ENCODE results near the gene UTP18.
"Not testable (repeated sequence)": the region's sequence is repeated elsewhere in the genome, so short reads cannot be mapped to it uniquely, and the experiment has no call there.

The UTP18 gene

DNA sequence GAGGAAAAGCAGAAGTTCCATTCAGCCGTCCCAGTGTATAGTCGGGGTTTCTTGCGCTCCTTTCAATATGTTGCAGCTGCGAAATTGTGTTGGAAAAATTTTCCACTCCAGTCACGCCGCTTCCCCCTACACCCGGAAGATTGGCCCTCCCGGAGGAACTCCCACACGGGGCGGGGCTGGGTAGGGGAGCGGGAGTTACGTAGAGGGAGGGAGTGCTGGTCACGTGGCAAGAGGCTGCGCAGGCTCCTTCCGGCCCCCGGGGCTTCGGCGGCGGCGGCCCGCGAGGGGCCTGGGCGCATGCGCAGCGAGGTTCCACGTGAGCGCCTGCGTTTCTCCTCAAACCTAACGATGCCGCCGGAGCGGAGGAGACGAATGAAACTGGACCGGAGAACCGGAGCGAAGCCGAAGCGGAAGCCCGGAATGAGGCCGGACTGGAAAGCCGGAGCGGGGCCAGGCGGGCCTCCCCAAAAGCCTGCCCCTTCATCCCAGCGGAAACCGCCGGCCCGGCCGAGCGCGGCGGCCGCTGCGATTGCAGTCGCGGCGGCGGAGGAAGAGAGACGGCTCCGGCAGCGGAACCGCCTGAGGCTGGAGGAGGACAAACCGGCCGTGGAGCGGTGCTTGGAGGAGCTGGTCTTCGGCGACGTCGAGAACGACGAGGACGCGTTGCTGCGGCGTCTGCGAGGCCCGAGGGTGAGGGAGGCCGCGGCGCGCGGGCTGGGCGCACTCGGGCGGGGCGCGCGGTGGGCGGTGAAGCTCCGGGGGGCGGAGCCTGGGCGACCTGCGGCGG, at the start of gene UTP18:
Gene UTP18, plus strand, starts transcription at position 310 of the 787 bp plus-strand sequence. Its CDS starts 39 bp downstream, at position 349.
- peak; percentile 93 for DNase-seq

DNA sequence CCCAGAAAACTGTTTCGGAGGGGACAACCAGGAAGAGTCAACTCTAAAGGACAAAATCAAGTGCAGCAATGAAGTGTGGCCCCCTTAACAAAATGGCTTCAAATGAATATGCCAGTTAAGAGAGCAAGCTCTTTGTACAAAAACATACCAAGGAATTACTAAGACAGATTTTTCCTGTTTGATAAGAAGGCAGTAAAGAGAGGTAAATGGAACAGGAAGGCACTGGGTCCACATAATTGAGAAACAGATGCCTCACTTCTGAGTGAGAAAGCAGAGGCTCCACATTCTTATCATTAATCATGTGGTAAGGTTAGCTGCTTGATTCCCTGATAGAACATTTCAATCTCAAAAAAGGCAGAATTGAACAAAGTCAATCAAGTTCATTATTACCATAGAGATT, 45.4 kb upstream of the UTP18 start:
- no peak for DNase-seq

DNA sequence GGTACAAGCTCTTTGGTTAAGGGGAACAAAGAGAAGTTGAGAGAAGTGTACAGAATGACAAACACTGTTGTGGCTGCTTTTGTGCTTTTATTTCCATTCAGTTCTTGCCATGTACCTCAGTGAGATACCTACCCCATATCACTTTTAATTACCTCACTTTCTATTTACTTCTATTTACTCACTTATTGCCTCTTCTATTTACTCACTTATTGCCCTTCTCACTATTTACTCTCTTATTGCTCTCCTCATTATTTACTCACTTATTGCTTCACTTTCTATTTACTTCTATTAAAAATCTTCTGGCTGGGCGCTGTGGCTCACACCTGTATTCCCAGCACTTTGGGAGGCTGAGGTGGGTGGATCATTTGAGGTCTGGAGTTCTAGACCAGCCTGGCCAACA, 42.4 kb upstream of the UTP18 start:
- no peak for DNase-seq

DNA sequence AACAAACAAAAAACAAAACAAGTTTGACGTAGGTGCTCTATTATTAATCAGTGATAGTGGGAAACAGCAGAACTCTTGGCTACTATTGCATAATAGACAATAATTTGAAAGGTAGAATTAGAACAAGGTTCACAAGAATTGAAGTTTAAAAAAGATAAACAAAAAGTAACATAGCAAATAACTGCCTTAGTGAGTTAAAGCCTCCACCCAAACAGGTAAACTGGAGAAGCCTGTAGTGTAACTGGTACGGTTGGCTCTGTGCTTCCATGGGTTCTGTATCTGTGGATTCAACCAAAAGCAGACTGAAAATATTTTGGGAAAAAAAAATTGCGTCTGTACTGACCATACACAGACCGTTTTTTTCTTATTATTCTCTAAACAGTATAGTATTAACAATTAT, 39.0 kb upstream of the UTP18 start:
- DNase-seq = no peak

DNA sequence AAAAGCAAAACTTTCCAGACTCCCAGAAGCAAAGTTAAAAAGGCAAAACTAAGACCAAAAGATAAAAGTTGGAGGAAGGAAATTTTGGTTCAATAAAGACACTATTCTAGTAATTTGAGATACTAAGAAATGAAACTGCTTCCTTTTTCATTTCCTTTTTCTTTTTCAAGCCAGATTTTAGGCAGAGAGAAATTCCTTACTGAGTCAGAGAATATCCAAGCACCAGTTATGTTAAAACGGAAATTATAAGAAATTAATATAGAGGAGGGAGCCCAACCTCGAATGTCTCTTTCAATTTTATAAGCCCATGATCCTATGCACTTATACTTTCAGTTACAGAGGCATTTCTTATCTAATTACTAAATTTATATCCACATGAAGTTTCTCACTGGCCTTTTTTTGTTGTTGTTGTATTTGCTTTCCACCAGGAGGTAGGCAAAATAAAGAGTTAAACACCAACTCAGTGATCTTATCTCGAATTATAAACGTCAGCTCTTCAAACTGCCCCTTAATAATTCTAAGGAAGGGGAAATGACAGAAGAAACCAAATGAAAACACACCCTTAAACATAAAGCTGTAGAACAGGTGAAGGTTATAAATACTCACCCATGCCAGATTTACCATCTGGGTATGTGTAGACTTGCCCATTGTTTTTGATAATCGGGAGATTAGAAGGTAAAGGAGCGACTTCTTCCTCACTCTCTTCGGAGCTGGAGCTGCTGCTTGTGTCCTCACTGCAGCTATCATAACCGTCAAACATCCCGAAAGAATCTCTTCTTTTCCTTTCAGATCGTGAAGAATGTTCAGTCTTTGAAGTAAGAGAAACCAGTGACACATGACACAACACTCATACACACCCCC, 35.7 kb upstream of the UTP18 start:
- DNase-seq = no peak

DNA sequence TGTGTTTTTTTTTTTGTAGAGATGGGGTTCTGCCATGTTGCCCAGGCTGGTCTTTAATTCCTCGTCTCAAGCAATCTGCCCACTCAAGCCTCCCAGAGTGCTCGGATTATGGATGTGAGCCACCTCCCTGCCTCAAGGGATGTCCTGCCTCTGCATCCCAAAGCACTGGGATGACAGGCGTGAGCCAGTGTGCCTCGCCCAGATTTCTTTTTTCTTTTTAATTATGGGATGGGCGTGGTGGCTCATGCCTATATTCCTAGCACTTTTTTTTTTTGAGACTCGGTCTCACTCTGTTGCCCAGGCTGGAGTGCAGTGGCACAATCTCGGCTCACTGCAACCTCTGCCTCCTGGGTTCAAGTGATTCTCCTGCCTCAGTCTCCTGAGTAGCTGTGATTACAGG, 34.8 kb upstream of the UTP18 start:
- DNase-seq = not testable (repeated sequence)

DNA sequence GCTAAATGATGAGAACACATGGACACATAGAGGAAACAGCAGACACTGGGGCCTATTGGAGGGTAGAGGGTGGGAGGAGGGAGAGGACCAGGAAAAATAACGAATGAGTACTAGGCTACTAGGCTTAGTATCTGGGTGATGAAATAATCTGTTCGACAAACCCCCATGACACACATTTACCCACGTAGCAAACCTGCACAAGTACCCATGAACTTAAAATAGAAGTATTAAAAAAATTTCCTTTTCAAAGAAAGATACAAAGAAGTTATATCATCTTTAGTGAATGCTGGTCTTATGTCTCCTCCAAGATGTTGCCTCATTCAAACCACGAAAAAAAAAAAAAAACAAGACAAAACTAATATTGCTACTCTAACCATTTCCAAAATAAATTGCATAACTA, 32.2 kb upstream of the UTP18 start:
- DNase-seq = no peak

DNA sequence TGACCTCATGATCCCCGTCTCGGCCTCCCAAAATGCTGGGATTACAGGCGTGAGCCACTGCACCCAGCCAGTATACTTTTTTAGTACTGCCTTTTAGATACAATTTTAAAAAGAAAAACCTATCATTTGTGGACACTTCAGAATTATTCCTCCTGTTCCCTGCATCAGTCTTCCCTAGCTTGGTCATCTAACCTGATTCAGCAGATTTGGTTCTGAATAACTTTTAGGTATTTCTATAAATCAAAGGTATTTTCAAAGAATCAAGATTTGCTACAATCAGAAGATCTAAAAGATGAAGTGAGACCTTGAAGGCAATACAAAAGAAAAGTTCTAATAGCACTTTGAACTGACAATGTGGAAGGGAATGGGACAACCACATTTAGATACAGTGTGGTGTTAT, 30.5 kb upstream of the UTP18 start:
- DNase-seq = no peak

DNA sequence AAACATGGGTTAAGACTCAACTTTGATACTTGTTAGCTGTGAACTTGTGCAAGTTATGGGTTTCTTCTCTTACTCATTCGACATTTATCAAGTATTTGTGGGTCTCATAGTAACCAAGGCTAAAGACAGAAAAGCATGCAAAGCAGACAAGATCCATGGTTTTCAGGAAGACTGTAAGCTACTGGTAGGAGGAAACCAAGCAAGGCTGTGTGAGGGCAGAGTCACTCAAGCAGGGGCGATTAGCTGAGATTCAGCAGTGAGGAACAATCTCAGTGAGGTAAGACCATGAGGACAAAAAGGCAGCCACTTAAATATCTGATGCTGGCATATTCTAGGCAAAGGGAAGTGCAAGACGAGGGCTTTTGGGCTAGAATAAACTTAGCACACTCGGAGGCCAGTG, 30.0 kb upstream of the UTP18 start:
- no peak for DNase-seq

DNA sequence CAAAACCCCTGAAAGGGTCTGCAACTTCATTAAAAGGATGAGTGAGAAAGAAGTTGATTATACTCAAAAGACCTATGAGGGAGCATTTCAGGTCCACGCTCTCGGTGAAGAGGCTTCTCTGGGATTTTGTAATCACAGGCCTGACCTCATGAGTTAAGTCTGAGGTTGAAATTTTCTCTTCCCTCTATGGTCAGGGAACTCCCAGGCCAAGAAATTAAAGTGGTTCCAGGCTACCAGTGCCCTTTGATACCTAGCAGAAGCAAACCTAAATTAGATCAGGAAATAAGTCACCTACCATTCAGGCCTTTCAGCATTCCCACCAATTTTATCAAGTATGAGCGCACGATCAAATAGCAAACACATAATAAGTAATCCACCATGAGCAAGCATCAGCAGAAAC, 28.3 kb upstream of the UTP18 start:
- DNase-seq = no peak

DNA sequence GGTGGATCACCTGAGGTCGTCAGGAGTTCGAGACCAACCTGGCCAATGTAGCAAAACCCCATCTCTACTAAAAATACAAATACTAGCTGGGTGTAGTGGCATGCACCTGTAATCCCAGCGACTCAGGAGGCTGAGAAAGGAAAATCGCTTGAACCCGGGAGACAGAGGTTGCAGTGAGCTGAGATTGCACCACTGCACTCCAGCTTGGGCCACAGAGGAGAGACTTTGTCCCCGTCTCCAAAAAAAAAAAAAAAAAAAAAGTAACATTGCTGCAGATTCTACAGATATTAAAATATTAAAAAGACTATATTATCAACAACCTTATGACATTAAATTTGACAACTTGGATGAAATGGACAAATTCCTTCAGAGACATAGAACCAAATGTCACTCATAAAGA, 26.2 kb upstream of the UTP18 start:
- no peak for DNase-seq

DNA sequence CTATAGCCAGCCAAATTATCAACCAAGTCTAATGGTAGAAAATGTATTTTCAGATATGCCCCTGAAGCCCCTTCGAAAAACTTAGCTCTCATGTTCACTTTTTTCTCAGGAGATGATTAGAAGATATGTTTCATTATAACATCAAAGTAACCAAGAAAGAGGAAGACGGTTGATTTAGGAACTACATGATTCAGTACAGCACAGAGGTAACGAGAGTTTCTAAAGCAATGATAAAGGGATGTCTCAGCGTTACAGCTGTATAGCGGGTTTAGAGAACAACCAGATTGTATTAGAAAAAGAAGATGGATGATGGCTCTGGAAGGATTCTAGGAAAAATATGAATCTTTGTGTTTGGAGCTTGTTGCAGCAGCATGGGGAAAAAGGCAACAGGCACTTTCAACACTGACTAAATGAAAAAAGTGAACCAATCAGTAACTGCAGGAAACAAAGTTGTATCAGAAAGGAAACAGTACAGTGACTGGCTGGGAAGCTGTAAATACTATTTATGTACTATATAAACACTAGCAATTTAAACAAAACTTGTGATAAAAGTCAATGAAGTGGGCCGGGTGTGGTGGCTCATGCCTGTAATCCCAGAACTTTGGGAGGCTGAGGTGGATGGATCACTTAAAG, 22.0 kb upstream of the UTP18 start:
- DNase-seq = no peak

DNA sequence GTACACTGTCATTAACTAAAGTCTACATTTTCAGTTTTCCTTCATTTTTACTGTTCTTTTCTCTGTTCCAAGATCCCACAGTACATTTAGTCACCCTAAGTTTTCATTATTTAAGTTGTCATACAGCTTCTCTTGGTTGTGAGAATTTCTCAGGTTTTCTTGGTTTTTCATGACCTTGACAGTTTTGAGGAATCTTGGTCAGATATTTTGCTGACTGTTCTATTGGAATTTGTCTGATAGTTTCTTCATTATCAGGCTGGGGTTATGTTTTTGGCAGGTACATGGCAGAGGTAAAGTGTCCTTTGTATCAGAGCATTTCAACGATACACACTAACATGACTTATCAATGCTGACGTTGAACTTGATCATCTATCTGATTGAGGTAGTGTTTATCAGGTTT, 20.1 kb upstream of the UTP18 start:
- DNase-seq = no peak

DNA sequence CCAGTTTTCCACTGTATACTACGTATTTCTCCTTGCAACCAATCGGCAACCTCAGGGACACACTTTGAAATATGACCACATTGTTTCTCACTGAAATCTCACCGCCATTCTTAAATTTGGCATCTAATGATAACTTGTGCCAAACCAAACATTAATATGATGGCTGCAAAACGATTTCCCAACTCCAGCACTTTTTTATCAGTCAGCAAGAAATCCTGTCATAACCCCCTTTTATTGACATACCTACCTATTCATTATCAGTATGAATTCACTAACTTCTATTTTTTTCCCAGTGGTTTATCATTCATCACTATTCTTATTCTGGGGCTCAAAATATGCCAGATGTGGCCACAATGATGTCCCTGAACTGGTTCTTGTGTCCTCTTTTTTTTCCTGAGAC, 16.3 kb upstream of the UTP18 start:
- DNase-seq = no peak

DNA sequence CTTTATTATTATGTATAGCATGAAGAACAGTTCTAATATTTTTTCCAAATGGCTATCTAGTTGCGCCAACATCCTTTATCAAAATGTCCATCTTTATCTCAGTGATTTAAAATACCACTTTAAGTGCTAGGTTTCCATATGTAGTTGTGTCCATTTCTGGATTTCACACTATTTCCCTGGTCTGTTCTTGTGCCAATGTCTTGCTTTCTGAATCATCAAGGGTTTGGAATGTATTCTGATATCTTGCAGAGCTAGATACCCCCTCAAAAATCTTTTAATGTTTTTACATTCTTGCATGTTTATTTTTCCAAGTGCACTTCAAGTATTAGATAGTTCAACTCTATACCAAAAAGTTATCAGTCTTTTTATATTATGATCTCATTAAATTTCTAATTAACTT, 14.8 kb upstream of the UTP18 start:
- DNase-seq = no peak

DNA sequence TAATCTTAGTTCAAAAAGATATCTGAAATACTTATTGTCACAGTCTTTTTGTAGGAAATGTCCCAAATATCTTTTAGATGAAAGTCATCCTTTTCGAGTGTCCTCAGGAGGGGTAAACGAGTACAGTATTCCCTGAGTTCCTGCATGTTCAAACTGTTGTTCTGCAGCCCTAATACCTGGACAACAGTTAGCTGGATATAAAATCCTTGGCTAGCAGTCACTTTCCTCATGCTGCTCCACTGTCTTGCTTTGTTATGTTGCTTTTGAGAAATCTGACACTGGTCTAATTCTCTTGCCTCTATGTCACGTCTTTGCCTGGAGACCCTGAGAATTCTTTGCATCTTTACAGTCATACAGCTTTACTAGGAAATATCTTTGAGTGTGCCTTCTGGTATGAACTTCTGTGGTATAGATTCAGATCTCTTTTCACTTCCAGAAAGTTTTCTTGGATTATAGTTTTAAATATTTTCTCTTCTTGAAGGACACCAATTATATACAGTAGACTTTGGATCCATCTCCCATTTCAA, 10.0 kb upstream of the UTP18 start:
- no peak for DNase-seq

DNA sequence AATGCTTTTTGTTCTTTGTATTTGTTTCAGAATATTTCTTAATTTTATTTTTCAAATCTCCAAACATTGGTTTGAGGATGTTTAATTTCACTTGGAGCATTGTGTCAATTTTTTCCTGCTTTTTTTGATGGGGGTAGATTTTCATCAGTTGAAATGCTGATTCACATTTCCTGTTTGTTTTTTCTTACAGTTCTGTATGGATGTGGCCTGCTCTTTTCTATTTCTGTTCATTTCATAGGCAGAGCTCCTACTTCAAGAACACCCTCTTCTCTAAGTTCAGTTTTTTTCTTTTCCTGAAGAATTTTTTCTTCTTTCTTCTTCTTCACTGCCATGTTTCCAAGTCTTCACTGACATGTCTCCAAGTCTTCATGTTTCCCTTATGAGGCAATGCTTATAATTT, 9.3 kb upstream of the UTP18 start:
- DNase-seq = no peak

DNA sequence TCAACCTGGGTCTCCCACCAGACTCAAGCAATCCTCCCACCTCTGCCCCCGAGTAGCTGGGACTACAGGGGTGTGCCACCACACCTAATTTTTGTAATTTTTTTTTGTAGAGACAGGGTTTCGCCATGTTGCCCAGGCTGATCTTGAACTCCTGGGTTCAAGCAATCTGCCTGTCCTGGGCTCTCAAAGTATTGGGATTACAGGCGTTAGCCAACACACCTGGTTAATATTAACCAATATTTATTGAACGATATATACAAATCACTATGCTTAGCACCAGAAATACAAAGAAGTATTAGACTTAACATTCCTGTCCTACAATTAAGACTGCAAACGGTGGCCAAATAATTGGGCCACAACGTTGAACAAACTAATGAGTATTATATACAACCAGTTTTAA, 4.7 kb upstream of the UTP18 start:
- no peak for DNase-seq

DNA sequence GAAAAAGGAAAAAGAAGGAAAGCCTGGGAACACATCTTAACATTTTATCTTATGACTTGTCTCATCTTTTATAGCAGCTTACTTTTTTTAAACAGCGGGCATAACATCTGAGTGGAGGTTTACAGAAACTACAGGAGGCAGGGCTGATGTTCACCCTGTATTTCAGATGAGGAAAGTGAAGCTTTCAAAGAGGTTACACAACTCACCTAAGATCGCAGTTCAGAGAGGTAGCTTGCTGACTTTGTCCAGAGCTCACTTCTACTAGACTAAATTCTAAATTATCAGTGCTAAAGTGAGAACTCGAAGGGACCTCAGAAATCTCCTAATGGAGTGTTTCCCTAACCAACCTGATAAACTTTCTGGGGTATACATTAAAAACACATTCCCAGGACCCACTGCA, 4.2 kb upstream of the UTP18 start:
- no peak for DNase-seq

DNA sequence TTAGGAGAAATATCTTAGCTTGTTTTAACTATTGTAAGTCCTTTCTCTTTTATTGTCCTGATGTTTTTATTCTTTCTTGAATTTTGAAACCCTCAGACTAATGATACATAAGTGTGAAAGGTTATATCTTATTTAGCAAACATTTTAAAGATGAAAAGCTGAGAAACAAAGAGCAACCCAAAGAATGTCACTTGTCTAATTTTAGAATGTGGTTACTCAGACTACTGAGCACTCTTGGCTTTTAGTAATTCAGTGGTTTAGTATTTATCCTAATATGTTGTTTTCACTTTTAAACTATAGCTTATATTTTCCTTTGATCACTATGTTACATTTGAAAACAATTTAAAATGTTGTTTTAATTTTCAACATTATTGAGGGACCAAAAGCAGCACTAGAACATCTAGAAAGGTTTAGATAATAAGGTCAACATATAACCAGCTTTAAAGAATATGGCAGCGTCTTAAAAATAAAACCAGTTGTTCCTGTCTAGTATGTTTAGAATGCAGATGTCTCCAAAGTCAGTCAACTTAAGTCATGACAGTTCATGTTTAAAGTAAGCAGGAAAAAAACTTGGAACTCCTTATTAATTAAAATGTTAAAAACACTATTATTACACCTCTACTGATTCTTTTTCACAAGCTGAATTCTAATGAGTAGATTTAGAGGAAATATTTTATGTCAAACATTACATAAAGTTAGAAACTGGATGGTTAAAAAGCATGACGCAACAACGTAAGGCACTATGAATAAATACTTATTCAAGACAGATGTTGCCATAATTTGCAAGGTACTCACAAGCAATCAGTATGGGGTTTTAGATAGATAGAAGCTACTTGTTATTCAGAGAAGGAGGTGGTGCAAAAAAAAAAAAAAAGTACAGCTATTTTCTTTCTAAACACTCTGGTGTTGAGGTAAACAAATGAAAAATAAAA, 2.9 kb upstream of the UTP18 start:
- no peak for DNase-seq

DNA sequence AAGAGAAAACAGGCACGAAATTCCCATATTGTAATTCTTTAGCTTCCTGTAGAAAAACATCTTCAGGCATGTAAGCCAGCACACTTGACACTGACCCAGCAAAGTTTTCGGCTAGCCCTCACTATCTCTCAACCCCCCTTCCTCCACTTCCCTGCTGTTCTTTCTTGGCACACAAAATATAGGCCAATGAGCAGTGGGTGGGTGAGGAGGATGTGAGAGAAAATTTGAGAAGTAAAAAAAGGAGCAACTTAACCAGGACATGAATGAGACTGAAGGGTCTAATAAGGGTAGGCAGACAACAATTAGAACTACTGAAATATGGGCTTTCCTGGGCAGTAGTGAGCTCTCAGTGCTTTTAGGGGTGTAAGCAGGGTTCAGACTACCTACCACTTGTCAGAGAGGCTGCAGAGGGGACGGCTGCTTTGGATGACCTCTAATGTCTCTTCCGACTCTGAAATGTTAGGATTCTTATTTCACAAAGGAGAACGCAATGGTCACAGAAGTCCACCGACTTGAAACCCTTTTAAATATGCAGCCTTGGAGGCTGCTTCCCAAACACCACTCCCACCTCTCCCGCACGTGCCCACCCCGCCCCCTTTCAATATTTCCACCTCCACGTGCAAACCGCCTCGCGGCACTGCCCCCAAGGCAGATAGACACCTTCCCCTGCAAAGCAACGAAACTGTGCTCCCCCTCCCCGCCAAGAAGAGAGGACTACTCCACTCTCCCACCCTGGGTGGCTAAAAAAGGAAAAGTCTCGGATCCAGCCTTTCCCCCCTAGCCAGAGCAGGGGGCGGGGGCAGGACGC, 1.4 kb upstream of the UTP18 start:
- no peak for DNase-seq

All from activated T-cell treated with anti-CD3 and anti-CD28 coated beads for 4 hours (primary cell).